GM23338 (cell line): Measurements from ENCODE around the gene GNPTG. TPM values are rescaled to one million over a fixed set of nuclear protein-coding genes. Genes with fewer than 3 reads are reported as not detected.

Experiments used
- ATAC-seq: fragments of 200-7000 bp; cut with Tn5 transposase; 3 replicates; pipeline ENCODE4 v1.9.1; 2020
- DNase-seq: peaks from one replicate; pipeline ENCODE4 v3.0.0-alpha.2; 2015; ENCODE audit warnings: low spot score
- H2AFZ ChIP-seq: fragments of 200-600 bp; sonication (generic); 2 replicates; pipeline ENCODE4 v1.8.0; 2016; ENCODE audit warnings: antibody characterized with exemption, mild to moderate bottlenecking, moderate library complexity
- H3F3A ChIP-seq: fragments of 200-600 bp; sonication (generic); replicated peaks from 2 replicates; pipeline ENCODE4 v1.8.0; 2017; ENCODE audit warnings: antibody characterized with exemption, mixed run types, low read depth
- H3K27ac ChIP-seq: fragments of 200-600 bp; sonication (generic); 2 replicates; pipeline ENCODE4 v1.6.1; 2016; ENCODE audit warnings: low read depth
- H3K27me3 ChIP-seq: fragments of 200-600 bp; sonication (generic); 2 replicates; pipeline ENCODE4 v1.8.0; 2016; ENCODE audit warnings: mild to moderate bottlenecking, mixed run types, moderate library complexity; ENCODE audit not compliant: insufficient read depth
- H3K36me3 ChIP-seq: fragments of 200-600 bp; sonication (generic); 2 replicates; pipeline ENCODE4 v1.8.0; 2016; ENCODE audit warnings: mild to moderate bottlenecking; ENCODE audit not compliant: insufficient read depth
- H3K4me1 ChIP-seq: fragments of 200-600 bp; sonication (generic); 2 replicates; pipeline ENCODE4 v1.8.0; 2016; ENCODE audit warnings: mild to moderate bottlenecking, moderate library complexity; ENCODE audit not compliant: insufficient read depth
- H3K4me2 ChIP-seq: fragments of 200-600 bp; sonication (generic); 2 replicates; pipeline ENCODE4 v1.7.1; 2017; ENCODE audit warnings: mixed run types
- H3K4me3 ChIP-seq: fragments of 200-600 bp; sonication (generic); 2 replicates; pipeline ENCODE4 v1.6.1; 2016; ENCODE audit warnings: mixed run types
- H3K79me2 ChIP-seq: fragments of 200-600 bp; sonication (generic); replicated peaks from 2 replicates; pipeline ENCODE4 v1.8.0; 2017; ENCODE audit warnings: mild to moderate bottlenecking; ENCODE audit not compliant: insufficient read depth
- H3K9me2 ChIP-seq: fragments of 200-600 bp; sonication (generic); 2 replicates; pipeline ENCODE4 v1.8.0; 2017; ENCODE audit not compliant: insufficient read depth
- H4K20me1 ChIP-seq: fragments of 200-600 bp; sonication (generic); replicated peaks from 2 replicates; pipeline ENCODE4 v1.8.0; 2017; ENCODE audit warnings: mild to moderate bottlenecking; ENCODE audit not compliant: insufficient read depth
- H3K27ac Mint-ChIP-seq: 2 replicates; pipeline ENCODE4 v1.8.0; 2020; ENCODE audit warnings: inconsistent platforms, mild to moderate bottlenecking, moderate library complexity, mixed read lengths
- H3K27me3 Mint-ChIP-seq: 3 replicates; pipeline ENCODE4 v1.8.0; 2022; ENCODE audit warnings: low read depth, mild to moderate bottlenecking, moderate library complexity, mixed read lengths, inconsistent platforms; ENCODE audit not compliant: insufficient read depth, poor library complexity
- H3K36me3 Mint-ChIP-seq: 3 replicates; pipeline ENCODE4 v1.8.0; 2021; ENCODE audit warnings: low read depth, mild to moderate bottlenecking, inconsistent platforms, moderate library complexity, mixed read lengths
- H3K4me1 Mint-ChIP-seq: 3 replicates; pipeline ENCODE4 v1.8.0; 2020; ENCODE audit warnings: mild to moderate bottlenecking, inconsistent platforms, mixed read lengths
- H3K4me3 Mint-ChIP-seq: 3 replicates; pipeline ENCODE4 v1.8.0; 2021; ENCODE audit warnings: moderate library complexity, mild to moderate bottlenecking, inconsistent platforms, mixed read lengths
- H3K9me3 Mint-ChIP-seq: 3 replicates; pipeline ENCODE4 v1.8.0; 2020; ENCODE audit warnings: moderate library complexity, mild to moderate bottlenecking, inconsistent platforms, mixed read lengths
- CTCF ChIP-seq, 2 experiments: fragments of 200-600 bp in 1 of 2; sonication (generic) in 1 of 2; conservative IDR thresholded peaks; 2 replicates each; pipeline versions ENCODE4 v1.5.1 to v1.6.1; 2016 to 2017; ENCODE audit warnings: antibody characterized with exemption in 2 of 2, low read depth in 2 of 2, mild to moderate bottlenecking in 2 of 2, moderate library complexity in 1 of 2
- EZH2 ChIP-seq: fragments of 200-600 bp; sonication (generic); IDR thresholded peaks from one replicate; pipeline ENCODE4 v1.8.0; 2017; ENCODE audit warnings: antibody characterized with exemption, mild to moderate bottlenecking, low read depth; ENCODE audit not compliant: unreplicated experiment
- EZH2phosphoT487 ChIP-seq: fragments of 200-600 bp; sonication (generic); IDR thresholded peaks from one replicate; pipeline ENCODE4 v1.8.1; 2018; ENCODE audit warnings: antibody characterized with exemption; ENCODE audit not compliant: unreplicated experiment
- JUNB ChIP-seq: IDR thresholded peaks from one replicate; pipeline ENCODE4 v1.6.1; 2016; ENCODE audit warnings: antibody characterized with exemption; ENCODE audit not compliant: unreplicated experiment
- NANOG ChIP-seq: IDR thresholded peaks from 2 replicates; pipeline ENCODE4 v1.6.1; 2016; ENCODE audit warnings: antibody characterized with exemption, borderline replicate concordance
- POLR2AphosphoS5 ChIP-seq: IDR thresholded peaks from 2 replicates; pipeline ENCODE4 v1.6.1; 2016; ENCODE audit warnings: antibody characterized with exemption, low read depth
- REST ChIP-seq: IDR thresholded peaks from one replicate; pipeline ENCODE4 v1.6.1; 2018; ENCODE audit warnings: antibody characterized with exemption; ENCODE audit not compliant: unreplicated experiment
- STAT1 ChIP-seq: IDR thresholded peaks from one replicate; pipeline ENCODE4 v1.6.1; 2016; ENCODE audit warnings: antibody characterized with exemption; ENCODE audit not compliant: unreplicated experiment
- ZNF462 ChIP-seq: fragments of 250-450 bp; sonication (Bioruptor Pico); IDR thresholded peaks from 2 replicates; pipeline ENCODE4 v1.5.0; 2020; ENCODE audit warnings: mild to moderate bottlenecking, moderate library complexity
- polyA plus RNA-seq: library from polyadenylated mRNA; unstranded; fragments of >200 nt; fragmentation: Nextera tagmentation; extraction: Ambion mirVana; gene quantifications from 2 replicates; pipeline ENCODE4 v1.2.1, GENCODE V29; 2016
- total RNA-seq: library from RNA; depleted of rRNA; stranded (reverse); fragments of >200 nt; shearing (Covaris generic); gene quantifications from 2 replicates; pipeline ENCODE4 v1.2.3, GENCODE V29; 2014

The GNPTG gene
- total and polyA plus RNA-seq, 2 experiments from 2014 or later, result 23.3 to 41.0 TPM

GRCh38 chr16:1355591-1355990 lies 3.9 kb downstream of the GNPTG start:
- H3K4me3 ChIP-seq, result no peak overlapping the region
- no peaks in the 10 kb centered on the region for H3K9me2 ChIP-seq
- H3K27ac ChIP-seq, result no peak overlapping the region
- no peak overlapping the region for H3K4me2 ChIP-seq
- Mint-ChIP-seq H3K36me3 (peaks cover 9% of the 10 kb centered on the region), H3K4me1 (peaks cover 5% of the 10 kb centered on the region), H3K27ac (no peak overlapping the region), H3K27me3 (peaks cover 23% of the 10 kb centered on the region), H3K4me3 (no peak overlapping the region), H3K9me3 (peaks cover 3% of the 10 kb centered on the region; the same call in 2 of the 3 replicates)
- no peaks in the 10 kb centered on the region for H3K36me3 ChIP-seq
- no peaks in the 10 kb centered on the region for H3K27me3 ChIP-seq
- no peak overlapping the region for H2AFZ ChIP-seq
- no peak for ATAC-seq
- TF ChIP-seq CTCF (conservative IDR thresholded peaks at IDR 0.05; ENCODE audit: low read depth in 2 of 2), result no peak
- TF ChIP-seq EZH2, result no peak
- TF ChIP-seq STAT1, result no peak
- H3K79me2 ChIP-seq, result peaks cover 59% of the 10 kb centered on the region
- peaks cover under 1% of the 10 kb centered on the region; the same call in 1 of the 2 replicates for H3F3A ChIP-seq
- peaks cover 11% of the 10 kb centered on the region for H4K20me1 ChIP-seq
- no peak for DNase-seq
- H3K4me1 ChIP-seq, result peaks cover 7% of the 10 kb centered on the region; the same call in 1 of the 2 replicates

GRCh38 chr16:1356061-1356900 lies 4.5 kb downstream of the GNPTG start:
- peaks cover 19% of the 10 kb centered on the region for H3K27me3 Mint-ChIP-seq
- Histone ChIP-seq H3K79me2 (peaks cover 61% of the 10 kb centered on the region), H3K4me3 (no peak overlapping the region), H2AFZ (no peak overlapping the region), H3K4me2 (no peak overlapping the region), H4K20me1 (peaks cover 11% of the 10 kb centered on the region), H3F3A (peaks cover 5% of the 10 kb centered on the region; the same call in 1 of the 2 replicates), H3K9me2 (no peaks in the 10 kb centered on the region), H3K27ac (no peak overlapping the region), H3K27me3 (no peaks in the 10 kb centered on the region), H3K36me3 (no peaks in the 10 kb centered on the region; the same call in 1 of the 2 replicates), H3K4me1 (peaks cover 7% of the 10 kb centered on the region; the same call in 1 of the 2 replicates)
- H3K4me3 Mint-ChIP-seq, result no peak overlapping the region
- H3K9me3 Mint-ChIP-seq, result peaks cover 3% of the 10 kb centered on the region; the same call in 2 of the 3 replicates
- H3K4me1 Mint-ChIP-seq, result peaks cover 4% of the 10 kb centered on the region
- H3K36me3 Mint-ChIP-seq, result peaks cover 15% of the 10 kb centered on the region
- ATAC-seq (no peak), DNase-seq (no peak)
- no peak overlapping the region for H3K27ac Mint-ChIP-seq
- TF ChIP-seq JUNB (no peak), POLR2AphosphoS5 (no peak), EZH2 (no peak), REST (no peak), EZH2phosphoT487 (no peak), ZNF462 (CRISPR knock-in tag) (no peak), NANOG (no peak)
